HG03045 (cell line): ENCODE data around the gene SLC23A2.

ENCODE experiments used
- ATAC-seq: cut with Tn5 transposase; IDR thresholded peaks from one replicate; pipeline ENCODE4 v1.9.1; 2021; ENCODE audit warnings: mild to moderate bottlenecking, moderate library complexity; ENCODE audit not compliant: unreplicated experiment

Gene SLC23A2

GRCh38 chr20:4828830-4829513, 172.3 kb downstream of the SLC23A2 start:
- ATAC-seq, result no peak

DNA sequence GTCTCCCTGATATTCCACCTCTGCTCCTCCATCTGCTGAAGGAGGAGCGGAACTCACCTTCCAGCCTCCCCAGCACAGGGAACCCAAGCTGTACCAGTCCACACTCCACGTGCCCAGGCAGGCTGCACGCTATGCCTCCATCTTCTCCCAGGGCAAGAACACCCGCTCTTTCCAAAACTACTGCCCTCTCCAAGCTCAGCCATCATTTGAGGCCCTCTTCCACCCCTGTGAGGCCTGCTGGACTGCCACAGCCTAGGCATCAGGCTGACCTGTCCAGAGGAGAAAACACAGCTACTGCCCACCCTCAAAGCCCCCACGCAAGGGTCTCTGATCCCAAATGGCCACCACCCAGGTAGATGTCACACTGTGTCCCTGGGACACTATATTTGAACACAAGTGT, 179.7 kb downstream of the SLC23A2 start:
- ATAC-seq, result no peak

DNA sequence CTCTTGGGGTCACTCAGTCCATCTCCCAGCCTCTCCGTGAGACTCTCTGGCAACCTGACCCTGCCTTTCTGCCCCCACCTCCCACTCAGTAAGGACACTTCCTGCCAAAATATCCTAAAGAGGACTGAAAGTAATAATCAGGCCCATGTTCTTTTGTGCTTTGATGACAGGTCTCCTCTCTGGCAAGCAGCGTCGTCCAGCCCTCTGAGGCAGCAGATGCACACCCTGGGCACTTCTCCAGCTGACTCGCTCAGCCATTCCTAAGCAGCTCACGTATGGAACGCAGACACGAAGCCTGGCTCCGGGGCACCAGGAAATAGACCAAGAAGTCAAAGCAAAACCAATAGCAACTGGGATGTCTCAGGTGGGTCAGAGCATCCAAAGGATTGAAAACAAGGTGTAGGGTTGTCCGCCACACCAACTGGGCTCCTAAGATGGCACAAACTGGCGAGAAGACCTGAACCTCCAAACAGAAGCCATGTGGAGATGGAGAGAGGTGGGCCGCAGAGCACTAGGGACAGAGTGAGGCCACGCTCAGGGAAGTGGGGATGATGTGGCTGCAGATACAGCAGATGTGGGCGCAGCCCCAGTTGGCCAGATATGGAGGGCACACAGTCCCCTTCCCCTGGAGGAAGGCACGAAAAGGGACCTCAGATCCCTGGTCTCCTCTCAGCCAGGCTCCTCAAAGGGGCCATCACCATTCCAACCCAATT, 180.3 kb downstream of the SLC23A2 start:
- no peak for ATAC-seq

DNA sequence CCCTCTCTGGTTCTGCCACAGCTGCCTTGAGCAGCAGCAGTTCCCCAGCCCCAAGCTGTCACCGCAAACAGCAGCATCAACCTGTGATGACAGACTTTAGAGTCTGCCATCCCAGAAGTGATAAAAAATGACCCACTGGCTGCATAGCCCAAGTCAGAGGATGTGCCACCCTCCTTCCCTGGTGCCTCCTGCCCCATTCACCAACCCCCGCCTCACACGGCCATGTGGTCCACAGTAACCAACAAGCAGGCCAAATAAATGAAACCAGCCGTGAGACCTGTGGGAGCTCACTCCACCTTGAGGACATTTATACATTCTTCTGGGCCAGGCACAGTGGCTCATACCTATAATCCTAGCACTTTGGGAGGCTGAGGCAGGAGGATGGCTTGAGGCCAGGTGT, 181.4 kb downstream of the SLC23A2 start:
- ATAC-seq, result no peak

DNA sequence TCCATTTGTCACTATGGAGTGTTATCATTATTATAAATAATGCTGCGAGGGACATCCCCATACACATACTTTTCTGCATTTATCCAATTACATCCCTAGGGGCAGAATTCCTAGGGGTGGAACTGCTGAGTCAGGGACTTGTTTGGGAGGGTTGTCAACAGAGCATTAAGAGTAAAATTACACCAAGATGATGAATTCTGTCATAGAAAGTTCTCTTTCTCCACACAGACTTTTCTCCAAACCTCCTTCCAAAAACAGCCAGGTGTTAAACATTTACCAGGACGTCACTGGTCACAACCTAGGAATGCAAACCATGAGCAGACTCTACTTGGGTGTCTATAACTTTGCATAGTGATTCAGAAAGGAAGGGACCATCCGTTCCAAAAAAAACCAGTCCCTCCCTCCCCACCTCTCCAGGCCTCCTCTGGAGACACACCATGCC, 184.1 kb downstream of the SLC23A2 start:
- ATAC-seq, result no peak

DNA sequence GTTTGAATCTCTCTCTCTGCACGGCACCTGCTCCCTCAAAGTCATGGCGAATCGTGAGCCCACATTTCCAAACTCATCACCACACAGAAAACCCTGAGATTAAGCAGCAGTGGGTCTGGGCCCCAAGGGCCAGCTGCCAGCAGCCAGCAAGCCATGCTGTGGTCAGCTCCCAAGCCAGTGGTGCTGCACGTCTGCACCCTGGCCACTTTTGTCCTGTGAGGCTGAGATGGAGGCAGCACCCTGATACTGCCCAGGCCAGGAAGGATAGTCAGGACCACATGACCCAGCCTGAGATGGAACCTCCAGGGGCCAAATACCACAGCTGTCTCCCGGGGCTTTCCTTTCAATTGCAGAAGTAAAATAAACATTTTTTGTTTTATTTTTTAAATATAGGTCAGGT, 185.7 kb downstream of the SLC23A2 start:
- no peak for ATAC-seq

GRCh38 chr20:4814696-4815252, 186.5 kb downstream of the SLC23A2 start:
- ATAC-seq, result peak; percentile 42

DNA sequence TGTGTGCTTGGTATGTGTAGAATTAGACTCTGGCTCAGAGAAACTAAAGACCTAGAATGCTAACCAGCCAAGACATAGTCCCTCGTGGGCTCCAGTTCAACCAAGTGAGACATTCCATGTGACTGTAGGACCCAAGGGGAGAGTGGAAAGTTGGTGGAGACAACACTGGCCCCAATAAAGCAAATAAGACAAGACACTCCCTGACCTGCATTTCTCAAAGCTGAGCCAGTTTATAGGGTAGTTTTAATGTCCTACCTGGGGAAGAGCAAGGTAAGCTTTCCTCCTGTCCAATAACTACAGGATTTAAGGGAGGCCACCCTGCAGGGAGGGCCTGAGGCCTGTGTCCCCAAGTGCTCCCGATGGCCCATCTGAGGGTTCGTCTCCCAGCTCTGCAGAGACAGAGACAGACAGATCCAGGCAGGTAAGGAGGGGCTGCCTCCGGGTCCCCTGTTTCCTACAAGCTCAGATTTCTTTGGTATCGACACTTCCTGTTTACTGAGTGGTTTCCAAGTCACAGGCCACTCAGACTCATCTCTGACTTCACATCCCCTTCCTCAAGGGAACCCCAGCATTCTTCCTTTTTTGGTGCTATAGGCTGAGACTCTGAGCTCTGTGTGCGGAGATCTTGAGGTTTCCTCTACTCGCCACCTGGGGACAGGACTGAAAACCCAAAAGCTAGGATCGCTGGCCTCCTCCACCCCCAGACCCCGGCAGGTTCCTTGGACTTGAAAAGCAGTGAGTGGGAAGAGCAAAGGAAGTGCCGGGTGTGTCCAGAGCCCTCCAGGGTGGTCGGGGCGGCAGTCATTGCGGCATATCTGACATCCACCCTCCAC, 187.2 kb downstream of the SLC23A2 start:
- peak; percentile 40 for ATAC-seq

GRCh38 chr20:4813076-4813862, 188.0 kb downstream of the SLC23A2 start:
- ATAC-seq, result peak; percentile 32

DNA sequence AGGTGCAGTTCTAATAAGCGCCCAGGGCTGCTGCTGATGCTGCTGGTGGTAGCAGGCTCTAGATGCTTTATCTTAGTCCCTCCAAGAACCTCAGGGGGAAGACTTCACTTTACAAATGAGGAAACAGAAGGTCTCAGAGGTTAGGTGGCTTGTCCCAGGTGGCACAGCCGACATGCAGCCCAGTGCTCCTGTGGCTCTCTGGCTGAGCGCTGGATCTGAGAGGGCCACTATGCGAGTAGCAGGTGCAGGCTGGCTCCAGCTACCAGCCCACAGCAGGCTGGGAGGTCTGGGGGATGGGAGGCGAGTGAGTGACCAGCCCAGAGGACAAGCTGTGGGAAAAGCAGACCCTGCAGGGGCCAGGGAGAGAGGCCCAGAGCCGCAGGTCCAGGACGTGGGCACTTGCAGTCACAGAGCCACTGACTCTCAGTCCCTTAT, 188.7 kb downstream of the SLC23A2 start:
- ATAC-seq, result peak; percentile 18

- no peak for ATAC-seq
These were observed 189.1 kb downstream of the SLC23A2 start for GRCh38 chr20:4812216-4812615.

DNA sequence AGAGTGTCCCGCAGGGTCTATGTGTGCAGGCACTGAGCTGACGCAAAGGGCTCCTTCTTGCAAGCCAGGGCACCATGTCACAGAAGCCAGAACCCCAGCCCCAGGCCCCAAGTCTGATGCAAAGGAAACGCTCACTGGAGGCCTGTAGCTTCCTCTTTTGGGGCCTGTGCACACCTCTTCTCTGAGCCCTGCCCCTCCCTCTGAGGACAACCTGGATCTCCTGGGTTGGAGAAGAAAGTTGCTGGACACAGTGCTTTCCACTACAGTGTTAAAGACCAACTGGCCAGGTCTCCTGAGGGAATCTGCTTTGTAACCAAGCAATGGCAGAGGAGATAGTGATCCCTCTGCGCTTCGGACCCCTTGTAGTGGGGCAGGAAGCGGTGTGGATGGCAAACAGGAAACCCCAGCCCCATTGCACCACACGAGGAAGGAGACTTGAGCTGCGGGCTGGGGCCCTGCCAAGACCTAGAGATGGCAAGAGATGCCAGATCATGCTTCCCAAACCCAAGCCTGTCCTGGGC, 189.6 kb downstream of the SLC23A2 start:
- no peak for ATAC-seq

DNA sequence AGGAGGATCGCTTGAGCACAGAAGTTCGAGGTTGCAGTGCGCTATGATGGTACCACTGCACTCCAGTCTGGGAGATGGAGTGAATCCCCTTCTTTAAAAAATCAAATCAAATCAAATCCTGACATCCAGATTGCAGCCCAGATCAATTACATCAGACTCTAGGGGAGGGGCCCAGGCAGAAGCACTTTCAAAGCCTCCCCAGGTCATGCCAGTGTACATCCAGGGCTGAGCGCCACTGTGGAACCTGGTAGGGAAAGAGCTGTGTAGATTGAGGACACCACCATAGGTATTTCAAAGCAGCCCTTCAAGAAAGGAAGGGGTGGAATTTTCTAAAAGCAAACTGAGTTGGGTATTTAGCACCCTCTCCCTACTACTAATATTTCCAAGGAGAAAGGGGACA, 190.1 kb downstream of the SLC23A2 start:
- ATAC-seq, result no peak

GRCh38 chr20:4810426-4811019, 190.8 kb downstream of the SLC23A2 start:
- ATAC-seq, result no peak

DNA sequence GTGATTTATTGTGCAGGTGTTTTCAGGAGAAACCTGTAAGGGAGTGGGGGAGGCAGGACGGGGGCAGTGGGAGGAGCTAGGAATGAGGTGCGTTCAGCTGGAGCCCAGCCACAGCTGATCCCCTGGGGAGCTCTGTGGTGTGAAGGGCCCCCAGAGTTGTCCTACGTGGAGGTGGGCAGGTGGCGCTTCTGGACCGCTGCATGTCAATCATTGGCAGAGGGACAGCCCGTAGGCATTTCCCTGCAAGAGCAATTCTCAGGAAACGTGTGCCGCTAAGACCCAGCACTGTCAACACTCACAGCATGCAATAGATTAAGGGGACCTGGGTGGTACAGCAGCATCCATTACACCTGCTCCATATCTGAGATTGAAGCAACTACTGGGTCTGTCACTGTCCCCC, 191.6 kb downstream of the SLC23A2 start:
- ATAC-seq, result no peak

GRCh38 chr20:4808872-4809271, 192.4 kb downstream of the SLC23A2 start:
- no peak for ATAC-seq

DNA sequence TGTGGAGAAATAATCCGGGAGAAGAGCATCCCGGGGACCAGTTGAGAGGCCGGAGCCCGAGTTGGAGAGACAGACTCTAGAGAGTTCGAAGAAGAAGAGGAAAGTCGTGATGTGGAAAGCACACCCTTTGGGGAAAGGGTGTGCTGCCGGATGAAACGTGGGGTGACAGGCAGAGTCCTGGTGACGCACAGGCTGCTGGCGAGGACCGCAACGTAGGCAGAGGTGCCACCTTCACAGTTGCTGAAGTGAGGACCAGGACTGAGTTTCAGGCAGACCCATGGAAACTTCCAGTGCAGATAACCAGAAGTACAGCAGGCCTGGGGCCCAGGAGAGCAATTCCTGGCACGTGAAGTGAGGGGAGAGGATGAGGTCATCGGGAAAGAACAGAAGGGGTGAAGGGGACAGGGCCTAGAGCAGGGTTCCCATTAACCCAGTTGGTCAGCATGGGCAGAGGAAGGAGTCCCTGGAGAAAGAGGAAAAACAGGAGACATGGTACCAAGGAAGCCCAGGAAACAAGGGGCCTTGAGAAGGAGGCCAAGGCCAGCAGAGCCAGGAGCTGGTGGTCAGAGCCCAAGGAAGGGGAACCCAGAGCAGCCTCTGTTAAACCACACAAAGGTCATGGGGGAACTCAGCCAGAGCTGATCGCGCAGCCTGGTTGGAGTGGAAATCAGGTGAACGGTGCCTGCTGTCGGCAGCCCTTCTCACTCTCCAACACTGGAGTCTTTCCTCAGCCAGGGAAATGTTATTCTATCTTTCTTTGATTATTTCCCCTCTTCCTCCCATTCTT, 195.5 kb downstream of the SLC23A2 start:
- no peak for ATAC-seq

GRCh38 chr20:4802527-4802926, 198.8 kb downstream of the SLC23A2 start:
- ATAC-seq, result no peak
